Hypothalamus (tissue), 51 donors: ENCODE results near the gene SLAMF9.

Experiments
- DNase-seq, 51 donors: peaks; one replicate each; lab custom pipeline; 2025; lab: John Stamatoyannopoulos, UW

The SLAMF9 gene

GRCh38 chr1:159935719-159936272 is 18.2 kb downstream of the SLAMF9 start:
- DNase-seq = no peak

GRCh38 chr1:159935305-159935704 is 18.7 kb downstream of the SLAMF9 start:
- no peak for DNase-seq

GRCh38 chr1:159934136-159935039 is 19.6 kb downstream of the SLAMF9 start:
- no peak for DNase-seq

GRCh38 chr1:159933347-159933746 is 20.7 kb downstream of the SLAMF9 start:
- no peak for DNase-seq

- DNase-seq = no peak
These were observed 21.4 kb downstream of the SLAMF9 start for GRCh38 chr1:159932296-159933285.

- DNase-seq = no peak
These were observed 22.3 kb downstream of the SLAMF9 start for GRCh38 chr1:159931795-159932173.

GRCh38 chr1:159931101-159931794 is 22.8 kb downstream of the SLAMF9 start:
- DNase-seq = no peak

GRCh38 chr1:159930634-159931033 is 23.4 kb downstream of the SLAMF9 start:
- DNase-seq = no peak

GRCh38 chr1:159930216-159930615 is 23.8 kb downstream of the SLAMF9 start:
- no peak for DNase-seq

GRCh38 chr1:159929155-159930051 is 24.6 kb downstream of the SLAMF9 start:
- DNase-seq = no peak

GRCh38 chr1:159928491-159929050 is 25.5 kb downstream of the SLAMF9 start:
- DNase-seq = no peak

GRCh38 chr1:159927849-159928431 is 26.1 kb downstream of the SLAMF9 start:
- DNase-seq = no peak

GRCh38 chr1:159927211-159927848 is 26.7 kb downstream of the SLAMF9 start:
- DNase-seq = no peak

GRCh38 chr1:159925719-159926078 is 28.3 kb downstream of the SLAMF9 start:
- DNase-seq = no peak

GRCh38 chr1:159924791-159925718 is 29.0 kb downstream of the SLAMF9 start, which contains the start of gene TAGLN2:
Gene TAGLN2 (minus strand): TSS chr1:159925507. CDS start chr1:159920509, 4,998 bp downstream.
- DNase-seq = peak in 45 of 51 donors; percentile 10 to 83 (median 59)

GRCh38 chr1:159924025-159924790 is 29.8 kb downstream of the SLAMF9 start:
- DNase-seq = peak in 36 of 51 donors; percentile 11 to 84 (median 42)
